ENCODE measurements around the gene ZNF319. TPM values are rescaled to one million over a fixed set of nuclear protein-coding genes. Genes with fewer than 3 reads are reported as not detected.

Gene ZNF319
- total and polyA plus RNA-seq, 8 donors, result 3.5 to 7.0 (median 4.6) TPM

DNA sequence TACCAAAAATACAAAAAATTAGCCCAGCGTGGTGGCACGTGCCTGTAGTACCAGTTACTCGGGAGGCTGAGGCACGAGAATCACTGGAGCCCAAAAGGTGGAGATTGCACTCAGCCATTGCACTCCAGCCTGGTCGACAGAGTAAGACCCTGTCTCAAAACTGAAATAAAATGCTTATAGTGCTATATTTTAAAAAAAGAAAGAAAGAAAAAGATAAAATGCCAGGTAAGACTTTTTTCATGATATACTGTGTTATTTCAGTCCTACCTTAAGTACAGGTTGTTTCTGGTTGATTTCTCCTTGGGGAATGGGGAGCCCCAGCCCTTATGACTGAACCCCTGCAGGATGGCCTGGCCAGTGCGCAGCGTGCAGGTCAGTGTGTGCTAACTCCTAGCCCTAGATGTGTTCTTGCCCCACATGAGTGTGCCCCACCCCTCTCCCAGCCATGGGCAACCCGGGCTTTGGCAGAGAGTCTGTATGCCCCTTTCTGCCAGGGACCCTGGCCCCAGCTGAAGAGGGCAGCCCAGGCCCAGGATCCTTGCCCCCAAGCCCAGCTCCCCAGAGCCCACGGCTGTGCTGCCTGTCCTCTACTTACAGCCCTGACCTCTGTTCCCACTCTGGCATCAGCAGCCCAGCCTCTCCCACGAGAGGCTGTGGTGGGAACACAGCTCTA, 30.9 kb downstream of the ZNF319 start:
- ATAC-seq, result no peak
- TF ChIP-seq, protein P1, sequence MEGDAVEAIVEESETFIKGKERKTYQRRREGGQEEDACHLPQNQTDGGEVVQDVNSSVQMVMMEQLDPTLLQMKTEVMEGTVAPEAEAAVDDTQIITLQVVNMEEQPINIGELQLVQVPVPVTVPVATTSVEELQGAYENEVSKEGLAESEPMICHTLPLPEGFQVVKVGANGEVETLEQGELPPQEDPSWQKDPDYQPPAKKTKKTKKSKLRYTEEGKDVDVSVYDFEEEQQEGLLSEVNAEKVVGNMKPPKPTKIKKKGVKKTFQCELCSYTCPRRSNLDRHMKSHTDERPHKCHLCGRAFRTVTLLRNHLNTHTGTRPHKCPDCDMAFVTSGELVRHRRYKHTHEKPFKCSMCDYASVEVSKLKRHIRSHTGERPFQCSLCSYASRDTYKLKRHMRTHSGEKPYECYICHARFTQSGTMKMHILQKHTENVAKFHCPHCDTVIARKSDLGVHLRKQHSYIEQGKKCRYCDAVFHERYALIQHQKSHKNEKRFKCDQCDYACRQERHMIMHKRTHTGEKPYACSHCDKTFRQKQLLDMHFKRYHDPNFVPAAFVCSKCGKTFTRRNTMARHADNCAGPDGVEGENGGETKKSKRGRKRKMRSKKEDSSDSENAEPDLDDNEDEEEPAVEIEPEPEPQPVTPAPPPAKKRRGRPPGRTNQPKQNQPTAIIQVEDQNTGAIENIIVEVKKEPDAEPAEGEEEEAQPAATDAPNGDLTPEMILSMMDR (IDR thresholded peaks at IDR 0.05), result no peak
- Histone ChIP-seq H3K36me3 (no peaks in the 10 kb centered on the region), H3K9me3 (no peaks in the 10 kb centered on the region), H3K27me3 (no peaks in the 10 kb centered on the region), H3K4me1 (no peaks in the 10 kb centered on the region), H3K27ac (no peak overlapping the region), H3K4me3 (no peak overlapping the region)
- no peak for DNase-seq
- WGBS, 2 donors, result 76 to 87% methylated on average over 10 of the region's 10 CpGs
- FAIRE-seq, result no peak
- intact Hi-C loops (cut with DNase I), result no loop called here

DNA sequence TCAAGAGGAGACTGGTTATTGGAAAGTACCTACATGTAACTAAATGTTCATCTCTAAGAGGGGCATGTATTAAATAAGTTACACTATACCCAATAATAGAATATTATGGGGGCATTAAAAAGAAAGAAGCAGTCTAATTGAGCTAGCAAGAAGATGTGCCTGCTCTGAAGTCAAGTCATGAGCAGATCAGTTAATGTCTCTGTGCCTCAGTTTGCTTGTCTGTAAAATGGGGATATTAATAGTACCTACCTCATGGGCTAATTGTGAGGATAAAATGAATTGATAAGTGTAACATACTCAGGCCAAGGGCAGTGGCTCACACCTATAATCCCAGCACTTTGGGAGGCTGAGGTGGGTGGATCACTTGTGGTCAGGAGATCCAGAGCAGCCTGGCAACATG, 32.6 kb downstream of the ZNF319 start:
- intact Hi-C loops (cut with DNase I), result no loop called here
- Histone ChIP-seq H3K4me3 (no peak overlapping the region), H3K9me3 (no peaks in the 10 kb centered on the region), H3K4me1 (no peaks in the 10 kb centered on the region), H3K36me3 (no peaks in the 10 kb centered on the region), H3K27me3 (no peaks in the 10 kb centered on the region), H3K27ac (no peak overlapping the region)
- FAIRE-seq, result no peak
- TF ChIP-seq, protein P1 (IDR thresholded peaks at IDR 0.05), result no peak
- ATAC-seq, result no peak
- DNase-seq, result no peak

DNA sequence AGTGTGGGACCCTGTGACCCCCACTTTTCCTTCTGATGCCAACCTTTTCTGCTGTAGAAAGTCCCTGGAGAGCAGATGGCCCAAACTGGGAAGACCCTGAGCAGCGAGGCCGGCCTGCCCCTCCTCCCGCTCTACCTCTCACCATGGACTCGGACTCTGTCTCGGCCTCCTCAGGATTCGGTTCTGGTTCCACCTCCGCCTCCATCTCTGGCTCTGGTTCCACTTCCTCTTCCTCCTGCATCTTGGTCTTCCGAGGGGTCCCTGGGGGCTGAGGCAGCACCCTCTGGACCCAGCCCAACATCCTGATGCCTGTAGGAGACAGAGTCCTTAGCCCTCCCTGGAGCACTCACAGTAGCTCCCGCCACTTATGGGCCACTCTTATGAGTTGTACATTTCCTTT, 33.5 kb downstream of the ZNF319 start:
- Histone ChIP-seq H3K36me3 (no peaks in the 10 kb centered on the region), H3K4me1 (no peaks in the 10 kb centered on the region), H3K27ac (no peak overlapping the region), H3K4me3 (no peak overlapping the region), H3K9me3 (no peaks in the 10 kb centered on the region), H3K27me3 (no peaks in the 10 kb centered on the region)
- no peak for DNase-seq
- TF ChIP-seq, protein P1 (IDR thresholded peaks at IDR 0.05), result no peak
- no peak for ATAC-seq
- WGBS, 2 donors, result 90% methylated on average over 9 of the region's 9 CpGs
- intact Hi-C loops (cut with DNase I), result no loop called here
- FAIRE-seq, result no peak

DNA sequence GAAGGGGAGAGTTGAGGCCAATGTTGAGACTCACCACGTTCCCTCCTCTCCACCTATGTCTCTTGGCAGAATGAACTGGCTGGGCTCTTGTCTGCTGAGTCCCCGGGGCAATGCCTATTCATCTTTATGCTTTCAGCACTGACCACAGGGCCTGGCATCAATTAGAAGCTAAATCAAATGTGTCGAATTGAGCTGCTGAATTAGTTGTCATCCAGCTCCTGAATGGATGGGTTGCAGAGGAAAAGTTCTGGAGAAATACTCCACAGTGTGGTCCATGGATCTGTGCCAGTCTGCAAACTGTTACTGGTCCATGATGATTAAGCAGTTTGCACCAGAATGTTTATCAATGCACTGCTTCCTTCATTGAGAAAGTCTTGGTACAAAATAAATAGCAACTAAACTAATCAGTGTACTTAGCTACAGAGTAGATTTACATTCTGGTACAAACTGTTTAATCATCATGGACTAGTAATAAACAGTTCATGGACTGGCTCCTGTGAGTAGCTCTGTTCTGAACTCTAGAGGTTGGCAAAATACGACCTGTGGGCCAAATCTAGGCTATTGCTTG, 34.2 kb downstream of the ZNF319 start:
- Histone ChIP-seq H3K4me1 (no peaks in the 10 kb centered on the region), H3K9me3 (no peaks in the 10 kb centered on the region), H3K27me3 (no peaks in the 10 kb centered on the region), H3K36me3 (no peaks in the 10 kb centered on the region), H3K27ac (no peak overlapping the region), H3K4me3 (no peak overlapping the region)
- WGBS, 2 donors, result 46 to 51% methylated on average over 4 of the region's 4 CpGs
- intact Hi-C loops (cut with DNase I), result no loop called here
- no peak for ATAC-seq
- FAIRE-seq, result no peak
- TF ChIP-seq, protein P1 (IDR thresholded peaks at IDR 0.05), result no peak
- no peak for DNase-seq

DNA sequence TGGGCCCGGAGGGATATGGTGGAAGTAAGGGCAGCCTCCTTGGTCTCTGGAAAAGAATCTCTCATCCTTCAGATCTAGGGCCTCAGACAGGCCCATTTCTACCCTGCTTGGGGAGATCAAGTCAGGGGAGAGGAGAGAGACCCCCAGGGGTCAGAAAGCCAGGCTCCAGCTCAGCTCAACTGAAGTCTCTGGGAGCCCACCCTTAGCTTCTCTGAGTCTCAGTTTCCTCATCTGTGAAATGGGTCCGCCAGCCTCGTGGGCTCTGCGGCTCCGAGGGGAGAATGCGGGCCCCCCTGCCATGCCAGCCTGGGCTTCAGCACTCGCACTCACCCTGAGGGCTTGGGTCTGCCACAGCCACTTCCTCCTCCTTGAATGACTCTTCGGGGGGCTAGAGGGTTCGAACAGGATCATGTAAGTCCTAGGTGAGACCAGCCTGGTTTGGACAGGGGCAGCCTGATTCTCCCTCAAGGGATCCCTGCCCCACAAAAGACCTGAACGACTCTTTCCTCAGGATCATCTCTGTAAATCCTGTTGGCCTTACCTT, 36.2 kb downstream of the ZNF319 start:
- TF ChIP-seq, protein P1 (IDR thresholded peaks at IDR 0.05), result no peak
- Histone ChIP-seq H3K36me3 (no peaks in the 10 kb centered on the region), H3K27me3 (no peaks in the 10 kb centered on the region), H3K27ac (no peak overlapping the region), H3K4me3 (no peak overlapping the region), H3K9me3 (no peaks in the 10 kb centered on the region), H3K4me1 (no peaks in the 10 kb centered on the region)
- no peak for DNase-seq
- 81 to 82% methylated on average over 10 of the region's 10 CpGs for WGBS, 2 donors
- no peak for ATAC-seq
- no peak for FAIRE-seq
- intact Hi-C loops (cut with DNase I), result no loop called here
